ENCODE data around the gene CCT8.
A peak's percentile ranks its signal among the peaks of the same experiment; 100 is the strongest.

CCT8 gene

GRCh38 chr21:29072873-29073221 is 601 bp downstream of the CCT8 start:
- no peak for DNase-seq (ENCODE audit: low spot score)
- in situ Hi-C loops (cut with MboI; ENCODE audit: low pct_unique_long_range_greater_than_20kb, low sequenced_read_pairs, unreplicated experiment), result no loop called here
- TF ChIP-seq CTCF (IDR thresholded peaks at IDR 0.05; ENCODE audit: extremely low read depth, insufficient read depth, missing control alignments), result no peak

GRCh38 chr21:29064850-29065481 is 8.5 kb downstream of the CCT8 start:
- in situ Hi-C loops (cut with MboI; ENCODE audit: low pct_unique_long_range_greater_than_20kb, low sequenced_read_pairs, unreplicated experiment), result no loop called here
- DNase-seq (ENCODE audit: low spot score), result peak; percentile 36
- TF ChIP-seq CTCF (IDR thresholded peaks at IDR 0.05; ENCODE audit: extremely low read depth, insufficient read depth, missing control alignments), result no peak

- no peak for DNase-seq (ENCODE audit: low spot score)
- TF ChIP-seq CTCF (IDR thresholded peaks at IDR 0.05; ENCODE audit: extremely low read depth, insufficient read depth, missing control alignments), result no peak
- in situ Hi-C loops (cut with MboI; ENCODE audit: low pct_unique_long_range_greater_than_20kb, low sequenced_read_pairs, unreplicated experiment), result no loop called here
Measured at GRCh38 chr21:29056538-29057050, 16.9 kb downstream of the CCT8 start.

- TF ChIP-seq CTCF (IDR thresholded peaks at IDR 0.05; ENCODE audit: extremely low read depth, insufficient read depth, missing control alignments), result no peak
- no peak for DNase-seq (ENCODE audit: low spot score)
- in situ Hi-C loops (cut with MboI; ENCODE audit: low pct_unique_long_range_greater_than_20kb, low sequenced_read_pairs, unreplicated experiment), result no loop called here
Measured at GRCh38 chr21:29056005-29056404, 17.4 kb downstream of the CCT8 start.

- in situ Hi-C loops (cut with MboI; ENCODE audit: low pct_unique_long_range_greater_than_20kb, low sequenced_read_pairs, unreplicated experiment), result no loop called here
Measured at GRCh38 chr21:29055080-29055479, 18.4 kb downstream of the CCT8 start.

GRCh38 chr21:29053656-29054055 is 19.8 kb downstream of the CCT8 start:
- no peak for TF ChIP-seq CTCF (IDR thresholded peaks at IDR 0.05; ENCODE audit: extremely low read depth, insufficient read depth, missing control alignments)
- DNase-seq (ENCODE audit: low spot score), result no peak
- in situ Hi-C loops (cut with MboI; ENCODE audit: low pct_unique_long_range_greater_than_20kb, low sequenced_read_pairs, unreplicated experiment), result no loop called here

More at GRCh38 chr21:29055080-29055479, 18.4 kb downstream of the CCT8 start:
- no peak for TF ChIP-seq CTCF (IDR thresholded peaks at IDR 0.05; ENCODE audit: extremely low read depth, insufficient read depth, missing control alignments)
- DNase-seq (ENCODE audit: low spot score), result no peak
